Fibroblast of lung (primary cell): ENCODE measurements around the gene NAA16. TPM values are rescaled to one million over a fixed set of nuclear protein-coding genes. Genes with fewer than 3 reads are reported as not detected.

ENCODE experiments used
- DNase-seq, 2 donors: peaks; one replicate each; pipeline versions ENCODE4 v3.0.0 to v3.0.0-alpha.2; 2010; ENCODE audit warnings: low read depth in 2 of 2
- H2AFZ ChIP-seq: 2 replicates; pipeline ENCODE4 v1.5.1; 2012; ENCODE audit warnings: low read length, control low read depth, inconsistent platforms
- H3K27ac ChIP-seq: 2 replicates; pipeline ENCODE4 v1.5.1; 2011; ENCODE audit warnings: low read length, control low read depth; ENCODE audit not compliant: insufficient read depth
- H3K27me3 ChIP-seq: 2 replicates; pipeline ENCODE4 v1.5.1; 2011; ENCODE audit warnings: mild to moderate bottlenecking, low read length; ENCODE audit not compliant: control insufficient read depth, insufficient read depth
- H3K36me3 ChIP-seq: 2 replicates; pipeline ENCODE4 v1.5.1; 2011; ENCODE audit warnings: low read length; ENCODE audit not compliant: control insufficient read depth, insufficient read depth
- H3K4me1 ChIP-seq: 2 replicates; pipeline ENCODE4 v1.5.1; 2011; ENCODE audit warnings: low read length; ENCODE audit not compliant: control insufficient read depth, insufficient read depth; ENCODE audit errors: extremely low read depth
- H3K4me2 ChIP-seq: 2 replicates; pipeline ENCODE4 v1.5.1; 2011; ENCODE audit warnings: low read length, control low read depth; ENCODE audit not compliant: insufficient read depth; ENCODE audit errors: extremely low read depth
- H3K4me3 ChIP-seq, 4 experiments: fragments of 200-600 bp in 1 of 4; sonication (generic) in 1 of 4; replicated peaks in 1 of 4; 2 replicates each; pipeline ENCODE4 v1.5.1; 2011 to 2016; ENCODE audit warnings: low read length in 4 of 4, low read depth in 3 of 4, mild to moderate bottlenecking in 3 of 4, control low read depth in 2 of 4, inconsistent platforms in 1 of 4, mixed read lengths in 1 of 4; ENCODE audit not compliant: insufficient read depth in 1 of 4; ENCODE audit errors: control extremely low read depth in 1 of 4
- H3K79me2 ChIP-seq: 2 replicates; pipeline ENCODE4 v1.5.1; 2012; ENCODE audit warnings: mild to moderate bottlenecking, low read length, inconsistent platforms; ENCODE audit not compliant: control insufficient read depth, insufficient read depth
- H3K9ac ChIP-seq: 2 replicates; pipeline ENCODE4 v1.5.1; 2011; ENCODE audit warnings: mild to moderate bottlenecking, low read length, control low read depth; ENCODE audit not compliant: insufficient read depth
- H3K9me3 ChIP-seq: 2 replicates; pipeline ENCODE4 v1.5.1; 2012; ENCODE audit warnings: low read depth, low read length; ENCODE audit not compliant: control insufficient read depth, insufficient read depth
- H4K20me1 ChIP-seq: 2 replicates; pipeline ENCODE4 v1.5.1; 2011; ENCODE audit warnings: low read length; ENCODE audit not compliant: control insufficient read depth, insufficient read depth; ENCODE audit errors: extremely low read depth
- CTCF ChIP-seq, 2 donors: IDR thresholded peaks in 1 of 2; conservative IDR thresholded peaks in 1 of 2; 1 replicate in 1 of 2; 2 replicates in 1 of 2; pipeline ENCODE4 v1.5.1; 2011 to 2012; ENCODE audit warnings: low read length in 2 of 2, control low read depth in 1 of 2, inconsistent platforms in 1 of 2, low read depth in 1 of 2, mild to moderate bottlenecking in 1 of 2
- EZH2 ChIP-seq: IDR thresholded peaks from 2 replicates; pipeline ENCODE4 v1.5.1; 2012; ENCODE audit warnings: low read length, control low read depth, mild to moderate bottlenecking; ENCODE audit errors: missing control alignments
- polyA plus RNA-seq, 2 donors: library from polyadenylated mRNA; depleted of rRNA in 1 of 2; stranded (reverse) in 1 of 2; unstranded in 1 of 2; fragments of >200 nt; gene quantifications; 2 replicates each; pipeline ENCODE4 v1.2.1, GENCODE V29; 2011 to 2012; ENCODE audit warnings: missing spikeins in 1 of 2
- total RNA-seq: library from RNA; depleted of rRNA; stranded (reverse); fragments of >200 nt; gene quantifications from 2 replicates; pipeline ENCODE4 v1.2.1, GENCODE V29; 2014

Gene NAA16
- total and polyA plus RNA-seq, 2 donors (not counting 1 experiment from before 2014, with no cell fraction given) = 7.9 to 8.3 TPM

GRCh38 chr13:41289463-41289881 is 21.6 kb upstream of the NAA16 start:
- no peak for TF ChIP-seq EZH2
- no peak for TF ChIP-seq CTCF (conservative IDR thresholded peaks at IDR 0.05 in 1 of 2, IDR thresholded peaks at IDR 0.05 in 1 of 2; ENCODE audit: low read depth in 1 of 2, low read length in 2 of 2)
- H3K36me3 ChIP-seq = no peaks in the 10 kb centered on the region

GRCh38 chr13:41291246-41291645 is 19.8 kb upstream of the NAA16 start:
- Histone ChIP-seq H2AFZ (no peak overlapping the region), H3K9me3 (no peaks in the 10 kb centered on the region), H3K4me2 (no peak overlapping the region), H3K27me3 (no peaks in the 10 kb centered on the region), H3K4me1 (no peaks in the 10 kb centered on the region), H3K36me3 (no peaks in the 10 kb centered on the region), H3K79me2 (no peaks in the 10 kb centered on the region), H3K4me3 (no peak overlapping the region), H3K9ac (no peak overlapping the region), H3K27ac (no peak overlapping the region), H4K20me1 (no peaks in the 10 kb centered on the region)
- no peak for TF ChIP-seq CTCF (conservative IDR thresholded peaks at IDR 0.05 in 1 of 2, IDR thresholded peaks at IDR 0.05 in 1 of 2; ENCODE audit: low read depth in 1 of 2, low read length in 2 of 2)
- no peak for TF ChIP-seq EZH2
- no peak for DNase-seq

More at GRCh38 chr13:41289463-41289881, 21.6 kb upstream of the NAA16 start:
- Histone ChIP-seq H2AFZ (no peak overlapping the region), H4K20me1 (no peaks in the 10 kb centered on the region), H3K27me3 (no peaks in the 10 kb centered on the region), H3K79me2 (no peaks in the 10 kb centered on the region), H3K4me1 (no peaks in the 10 kb centered on the region), H3K4me3 (no peak overlapping the region), H3K27ac (no peak overlapping the region), H3K4me2 (no peak overlapping the region), H3K9ac (no peak overlapping the region), H3K9me3 (no peaks in the 10 kb centered on the region)
- no peak for DNase-seq

GRCh38 chr13:41293272-41293671 is 17.8 kb upstream of the NAA16 start:
- no peak overlapping the region for H3K9ac ChIP-seq

More at GRCh38 chr13:41293272-41293671, 17.8 kb upstream of the NAA16 start:
- Histone ChIP-seq H3K79me2 (no peaks in the 10 kb centered on the region), H3K9me3 (no peaks in the 10 kb centered on the region), H3K4me2 (no peak overlapping the region), H4K20me1 (no peaks in the 10 kb centered on the region), H3K27me3 (no peaks in the 10 kb centered on the region), H3K4me3 (no peak overlapping the region), H2AFZ (no peak overlapping the region), H3K36me3 (no peaks in the 10 kb centered on the region), H3K27ac (no peak overlapping the region), H3K4me1 (no peaks in the 10 kb centered on the region)
- DNase-seq = no peak
- TF ChIP-seq CTCF (conservative IDR thresholded peaks at IDR 0.05 in 1 of 2, IDR thresholded peaks at IDR 0.05 in 1 of 2; ENCODE audit: low read depth in 1 of 2, low read length in 2 of 2) (no peak), EZH2 (no peak)
